HuH-7 (cell line): ENCODE results near the gene TAF11L4.
"Not testable (repeated sequence)": the region's sequence is repeated elsewhere in the genome, so short reads cannot be mapped to it uniquely, and the experiment has no call there.

Experiments used
- DNase-seq: peaks from one replicate; pipeline ENCODE4 v3.0.0; 2011; ENCODE audit warnings: low spot score

TAF11L4 gene

GRCh38 chr5:17521501-17521900, at the start of gene TAF11L4:
TSS of gene TAF11L4 (plus strand) at chr5:17521801.
- DNase-seq = not testable (repeated sequence)

- DNase-seq = not testable (repeated sequence)
Measured at GRCh38 chr5:17475064-17475463, 46.5 kb upstream of the TAF11L4 start.

- DNase-seq = no peak
Measured at GRCh38 chr5:17477043-17477442, 44.6 kb upstream of the TAF11L4 start.

GRCh38 chr5:17477573-17478265, 43.9 kb upstream of the TAF11L4 start:
- no peak for DNase-seq

GRCh38 chr5:17481378-17481777, 40.2 kb upstream of the TAF11L4 start:
- DNase-seq = no peak

DNA sequence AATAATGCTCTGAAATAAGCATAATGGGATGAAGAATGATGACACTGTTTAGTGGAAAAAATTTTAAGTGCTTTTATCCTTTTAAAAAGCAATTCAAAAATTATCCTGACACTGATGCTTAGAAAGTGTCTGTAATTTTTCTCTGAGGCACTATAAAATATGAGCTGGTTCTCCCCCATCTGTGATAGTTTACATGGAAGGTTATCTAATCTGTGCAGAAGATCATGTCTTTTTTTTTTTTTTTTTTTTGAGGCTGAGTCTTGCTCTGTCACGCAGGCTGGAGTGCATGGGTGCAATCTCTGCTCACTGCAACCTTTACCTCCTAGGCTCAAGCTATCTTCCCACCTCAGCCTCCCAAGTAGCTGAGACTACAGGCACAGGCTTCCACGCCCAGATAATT, 38.8 kb upstream of the TAF11L4 start:
- DNase-seq = no peak

DNA sequence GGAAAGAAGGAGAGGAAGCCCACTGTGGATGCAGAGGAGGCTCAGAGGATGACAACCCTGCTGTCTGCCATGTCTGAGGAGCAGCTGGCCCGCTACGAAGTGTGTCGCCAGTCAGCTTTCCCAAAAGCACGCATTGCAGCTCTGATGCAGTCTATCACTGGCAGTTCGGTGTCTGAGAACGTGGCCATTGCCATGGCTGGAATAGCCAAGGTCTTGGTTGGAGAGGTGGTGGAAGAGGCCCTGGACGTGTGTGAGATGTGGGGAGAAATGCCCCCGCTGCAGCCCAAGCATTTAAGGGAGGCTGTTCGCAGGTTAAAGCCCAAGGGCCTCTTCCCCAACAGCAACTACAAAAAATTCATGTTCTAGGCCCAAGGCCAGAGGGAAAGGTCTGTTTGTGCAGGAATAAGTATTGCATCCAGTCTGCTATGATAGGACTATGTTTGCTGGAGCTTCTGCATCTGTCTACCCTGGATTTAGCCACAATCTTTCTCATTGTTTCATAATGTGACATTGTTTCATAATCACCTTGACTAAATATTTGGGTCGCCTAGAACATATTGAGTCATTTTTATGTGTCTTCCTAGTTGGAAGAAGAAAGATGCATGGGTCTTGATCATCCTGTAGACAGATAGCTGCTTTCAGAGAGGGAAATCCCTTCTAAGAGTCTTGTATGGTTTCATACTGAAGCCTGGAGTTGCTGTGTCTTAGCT, 35.0 kb upstream of the TAF11L4 start:
- not testable (repeated sequence) for DNase-seq

- no peak for DNase-seq
Measured at GRCh38 chr5:17487174-17487512, 34.5 kb upstream of the TAF11L4 start.

GRCh38 chr5:17491257-17491656, 30.3 kb upstream of the TAF11L4 start:
- DNase-seq = not testable (repeated sequence)

GRCh38 chr5:17492770-17493169, 28.8 kb upstream of the TAF11L4 start:
- no peak for DNase-seq

GRCh38 chr5:17497446-17497845, 24.2 kb upstream of the TAF11L4 start:
- no peak for DNase-seq

DNA sequence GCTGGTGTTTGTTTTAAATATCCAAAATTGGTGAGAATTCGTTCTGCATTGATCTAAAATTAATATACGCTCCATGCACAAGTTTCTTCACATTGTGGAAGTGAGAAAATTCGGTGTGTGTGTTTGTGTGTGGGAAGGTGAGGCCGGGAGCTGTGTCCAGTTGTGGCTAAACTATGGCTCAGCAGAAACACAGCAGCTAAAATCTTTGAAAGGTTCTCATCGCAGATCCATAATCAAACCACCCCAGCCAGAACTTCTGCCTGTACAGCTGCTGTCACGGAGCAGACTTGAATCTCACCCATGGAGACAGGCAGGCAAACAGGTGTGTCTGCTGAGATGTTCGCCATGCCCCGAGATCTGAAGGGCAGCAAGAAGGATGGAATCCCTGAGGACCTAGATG, 23.7 kb upstream of the TAF11L4 start, which contains the start of gene TAF11L2:
TAF11L2 (plus strand) TSS at position 301 of the 400 bp plus-strand sequence.
- not testable (repeated sequence) for DNase-seq

GRCh38 chr5:17511775-17512325, 9.8 kb upstream of the TAF11L4 start:
- no peak for DNase-seq

- not testable (repeated sequence) for DNase-seq
Measured at GRCh38 chr5:17517526-17517925, 4.1 kb upstream of the TAF11L4 start.

GRCh38 chr5:17518067-17518466, 3.5 kb upstream of the TAF11L4 start, which contains the start of gene TAF11L3:
TSS of gene TAF11L3 (plus strand) at chr5:17518367.
- DNase-seq = not testable (repeated sequence)

DNA sequence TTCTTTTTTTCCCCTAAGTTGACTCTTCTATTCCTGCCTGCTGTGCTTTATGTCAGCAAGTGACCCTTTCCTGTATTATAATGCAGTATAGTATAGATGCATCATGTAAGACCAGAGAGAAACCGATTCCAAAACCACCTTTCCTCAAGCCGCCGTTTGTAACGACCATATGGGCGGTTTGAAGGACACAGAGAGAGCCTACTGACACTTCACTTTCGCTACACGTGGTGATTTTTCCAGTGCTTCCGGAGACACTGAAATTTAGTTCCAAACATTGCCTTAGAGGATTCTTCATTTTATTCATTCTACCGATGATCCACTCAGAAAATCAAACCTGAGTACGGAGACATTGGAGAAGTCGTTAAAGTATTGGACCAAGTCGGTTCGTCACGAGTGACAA, 2.1 kb upstream of the TAF11L4 start:
- DNase-seq = not testable (repeated sequence)

- not testable (repeated sequence) for DNase-seq
Measured at GRCh38 chr5:17524935-17525334, 3.3 kb downstream of the TAF11L4 start, which contains the start of gene TAF11L5. TSS of gene TAF11L5 (plus strand) at chr5:17525235.

GRCh38 chr5:17526504-17526903, 4.9 kb downstream of the TAF11L4 start:
- not testable (repeated sequence) for DNase-seq

- DNase-seq = not testable (repeated sequence)
Measured at GRCh38 chr5:17528369-17528768, 6.8 kb downstream of the TAF11L4 start, which contains the start of gene TAF11L6. TSS of gene TAF11L6 (plus strand) at chr5:17528669.
